Suppressor macrophage treated with lipopolysaccharide for 1 hour (primary cell): ENCODE data around the gene FAM217A.

ENCODE experiments used
- DNase-seq, 3 donors: peaks; one replicate each; pipeline ENCODE4 v3.0.0-alpha.2; 2020 to 2022

FAM217A gene

GRCh38 chr6:4084444-4085331 lies 5.8 kb upstream of the FAM217A start:
- no peak for DNase-seq

GRCh38 chr6:4074478-4075235 lies 4.3 kb downstream of the FAM217A start:
- DNase-seq, result no peak

- DNase-seq, result no peak
Measured at GRCh38 chr6:4071330-4071729, 7.6 kb downstream of the FAM217A start.

DNA sequence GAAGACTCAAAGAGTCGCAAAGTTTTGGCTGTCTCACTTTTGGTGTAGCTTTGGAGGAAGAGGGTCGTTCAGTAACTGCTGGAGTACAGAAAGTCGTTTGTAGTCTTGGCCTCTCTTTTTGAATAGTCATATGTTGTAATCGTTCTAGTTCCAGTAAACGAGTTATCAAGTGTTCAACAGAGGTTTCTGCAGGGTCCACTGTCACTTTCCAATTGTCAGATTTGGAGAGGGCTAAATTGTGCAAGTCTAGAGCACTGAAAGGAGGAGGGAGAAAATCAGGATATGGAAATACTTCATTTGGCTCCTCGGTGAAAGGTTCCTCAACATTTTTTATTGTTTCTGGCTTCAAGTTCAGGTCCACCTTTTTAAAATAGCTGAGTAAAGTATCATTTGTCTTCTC lies 9.7 kb downstream of the FAM217A start:
- no peak for DNase-seq

DNA sequence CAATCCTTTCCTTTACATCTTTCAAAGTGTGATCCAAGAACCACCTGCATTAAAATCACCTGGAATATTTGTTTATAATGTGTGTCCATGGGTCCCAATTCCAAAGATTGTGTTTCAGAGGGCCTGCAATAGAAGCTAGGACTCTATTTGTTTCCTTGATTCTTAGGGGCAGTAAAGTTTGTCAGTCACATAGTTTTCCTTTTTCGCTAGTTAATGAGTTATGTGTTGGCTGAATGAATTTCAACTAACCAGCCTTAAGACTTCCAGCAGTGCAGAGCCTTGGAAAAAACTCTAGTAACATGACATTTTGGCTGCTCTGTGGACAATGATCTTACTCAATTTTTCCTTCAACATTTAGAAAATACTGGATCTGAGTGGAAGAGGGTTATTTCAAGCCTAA lies 11.3 kb downstream of the FAM217A start:
- DNase-seq, result no peak

DNA sequence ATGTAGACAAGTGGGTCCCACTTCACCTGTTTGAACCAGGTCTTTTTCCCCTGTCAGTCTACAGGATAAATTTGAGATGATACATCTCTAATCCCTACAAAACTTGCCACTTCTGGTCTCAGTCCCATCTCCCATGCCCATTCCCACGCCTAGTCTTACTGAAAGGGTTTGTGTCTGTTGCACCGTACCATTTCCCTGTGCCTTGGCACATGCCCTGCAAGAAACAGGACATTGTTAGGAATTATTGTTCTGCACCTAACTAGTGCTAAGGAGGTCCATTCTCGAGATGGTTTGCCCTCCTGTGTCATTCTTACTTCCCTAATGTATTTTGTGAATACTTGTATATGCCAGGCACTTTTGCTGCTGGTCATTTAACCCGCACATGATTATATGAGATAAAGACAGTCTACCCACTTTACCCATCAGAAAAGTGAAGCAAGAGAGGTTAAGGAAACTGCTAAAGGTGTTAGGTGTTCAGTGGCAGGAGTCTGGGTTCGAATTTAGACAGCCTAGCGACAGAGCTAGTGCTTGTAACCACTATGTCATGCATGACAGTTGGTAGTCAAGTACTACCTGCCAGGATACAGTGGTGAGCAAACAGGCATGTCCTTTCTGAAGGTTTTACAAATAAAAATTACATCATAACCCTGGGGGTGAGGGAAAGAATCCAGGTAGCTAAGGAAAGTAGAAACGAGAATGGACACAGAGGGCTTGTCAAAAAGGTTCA lies 12.7 kb downstream of the FAM217A start:
- DNase-seq, result no peak

DNA sequence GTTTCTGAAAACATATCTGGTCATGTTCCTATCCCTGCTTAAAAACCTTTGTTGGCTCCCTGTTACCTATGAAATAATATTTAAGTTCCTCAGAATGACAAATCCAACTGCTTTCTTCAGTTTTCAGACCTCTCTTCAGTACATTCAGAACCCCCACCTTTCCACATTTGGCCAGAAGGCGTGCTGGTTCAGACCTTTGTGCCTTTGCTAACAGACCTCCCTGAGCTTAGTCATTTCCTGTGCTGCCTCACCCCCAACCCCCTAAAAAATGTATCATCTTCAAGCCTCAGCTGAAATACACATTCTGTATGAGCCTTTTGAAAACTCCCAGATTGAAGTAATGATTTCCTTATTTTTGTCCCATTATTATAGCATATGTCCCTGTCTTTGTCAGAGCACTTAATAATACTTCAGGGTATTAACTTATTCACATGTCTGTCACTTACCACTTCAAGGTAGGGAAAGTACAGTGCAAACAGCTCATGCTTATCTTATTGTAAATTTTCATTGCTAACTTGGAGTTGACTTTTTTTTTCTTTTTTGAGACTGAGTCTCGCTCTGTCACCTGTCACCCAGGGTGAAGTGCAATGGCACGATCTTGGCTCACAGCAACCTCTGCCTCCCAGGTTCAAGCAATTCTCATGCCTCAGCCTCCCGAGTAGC lies 19.7 kb downstream of the FAM217A start:
- peak; percentile 70 to 80 (median 78) for DNase-seq

- no peak for DNase-seq
Measured at GRCh38 chr6:4057036-4057435, 21.9 kb downstream of the FAM217A start.

DNA sequence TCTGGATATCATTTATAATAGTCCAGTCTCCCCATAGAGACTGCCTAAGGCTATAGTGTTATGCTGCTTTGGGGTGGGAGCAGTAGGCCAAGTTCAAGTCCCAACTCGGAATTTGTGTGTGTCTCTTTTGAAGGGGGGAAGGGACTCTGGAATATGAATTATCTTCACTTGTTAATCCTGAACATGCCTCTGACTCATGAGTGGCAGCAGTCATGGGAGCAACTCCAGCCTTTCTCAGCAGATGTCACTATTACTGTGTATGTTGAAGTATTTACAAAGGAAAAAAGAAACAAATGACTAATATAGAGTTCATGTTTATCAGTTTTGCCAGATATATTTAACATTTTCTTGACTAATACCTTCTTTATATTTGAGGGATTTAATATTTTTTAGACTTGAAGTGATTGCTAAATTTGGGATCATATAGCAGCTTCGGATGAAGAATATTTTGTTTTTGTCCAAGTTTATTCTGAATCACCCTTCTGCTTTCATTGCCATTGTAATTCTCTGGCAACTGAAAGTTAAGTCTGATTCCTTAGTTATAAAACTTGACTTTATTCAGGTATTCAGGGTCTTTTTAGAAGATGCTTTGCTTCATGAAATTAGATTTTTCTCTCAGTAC lies 23.4 kb downstream of the FAM217A start:
- DNase-seq, result peak; percentile 58 to 73 (median 71)

DNA sequence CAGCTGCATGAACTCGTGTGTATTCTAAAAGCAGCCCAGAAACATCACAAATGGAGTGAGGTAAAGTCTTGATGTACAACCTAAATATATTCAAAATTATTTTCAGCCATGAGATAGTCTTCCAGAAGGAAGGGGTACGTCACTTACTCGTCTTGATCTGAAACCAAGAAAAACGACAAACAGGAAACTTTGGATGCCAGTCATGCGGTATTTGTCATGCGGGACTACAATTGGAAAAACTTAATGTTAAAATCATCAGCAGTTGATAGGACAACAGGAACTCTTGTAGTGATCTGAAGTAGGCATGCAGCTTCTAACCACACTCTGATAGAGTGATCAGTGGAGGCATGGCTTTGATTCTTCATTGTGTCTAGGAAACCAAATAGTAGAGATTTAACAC lies 29.7 kb downstream of the FAM217A start:
- no peak for DNase-seq

DNA sequence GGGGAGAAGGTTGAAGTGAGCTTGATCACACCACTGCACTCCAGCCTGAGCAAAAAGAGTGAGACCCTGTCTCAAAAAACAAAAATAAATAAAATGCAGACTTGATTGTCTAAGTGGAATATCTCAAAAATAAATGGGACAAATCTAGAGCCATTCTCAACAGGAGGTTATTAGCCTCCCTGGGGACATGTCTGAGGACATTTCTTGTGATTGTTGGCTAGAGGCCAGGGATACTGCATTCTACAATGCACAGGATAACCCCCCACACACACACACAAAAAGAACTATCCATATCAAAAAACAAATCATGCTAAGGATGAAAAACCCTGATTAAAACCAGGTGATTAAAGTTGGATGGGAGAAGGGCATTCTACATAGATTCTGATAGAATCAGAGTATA lies 37.5 kb downstream of the FAM217A start:
- no peak for DNase-seq

DNA sequence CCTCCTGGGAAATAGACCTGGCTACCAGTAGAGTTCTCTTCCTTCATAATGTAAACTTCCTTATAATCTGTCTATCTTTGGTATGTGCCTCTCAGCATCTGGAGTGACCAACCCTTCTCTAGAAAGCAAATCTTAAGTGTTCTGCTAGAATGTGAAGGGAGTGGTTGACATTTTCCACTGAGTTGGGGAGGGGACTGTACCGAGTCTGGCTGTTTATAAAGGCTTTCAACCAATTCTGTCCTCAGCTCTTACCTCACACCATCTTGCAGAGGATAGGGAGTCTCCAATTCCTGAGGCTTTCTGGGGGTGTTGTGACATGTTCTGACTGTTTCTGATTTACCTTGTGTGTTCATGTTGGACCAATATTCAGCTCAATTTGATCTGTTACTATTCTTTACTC lies 39.6 kb downstream of the FAM217A start:
- no peak for DNase-seq

DNA sequence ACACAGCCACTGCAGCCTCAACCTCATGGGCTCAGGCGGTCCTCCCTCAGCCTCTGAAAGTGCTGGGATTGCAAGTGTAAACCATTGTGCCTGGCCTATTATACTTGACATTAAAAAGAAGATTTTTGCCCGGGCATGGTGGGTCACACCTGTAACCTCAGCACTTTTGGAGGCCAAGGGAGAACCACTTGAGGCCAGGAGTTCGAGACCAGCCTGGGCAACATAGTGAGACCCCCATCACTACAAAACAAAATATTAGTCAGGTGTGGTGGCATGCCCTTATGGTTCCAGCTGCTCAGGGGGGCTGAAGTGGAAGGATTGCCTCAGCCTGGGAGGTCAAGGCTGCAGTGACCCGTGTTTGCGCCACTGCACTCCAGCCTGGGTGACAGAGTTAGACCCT lies 42.4 kb downstream of the FAM217A start:
- no peak for DNase-seq

GRCh38 chr6:4032475-4032874 lies 46.5 kb downstream of the FAM217A start:
- DNase-seq, result no peak

GRCh38 chr6:4031442-4031841 lies 47.5 kb downstream of the FAM217A start:
- no peak for DNase-seq

DNA sequence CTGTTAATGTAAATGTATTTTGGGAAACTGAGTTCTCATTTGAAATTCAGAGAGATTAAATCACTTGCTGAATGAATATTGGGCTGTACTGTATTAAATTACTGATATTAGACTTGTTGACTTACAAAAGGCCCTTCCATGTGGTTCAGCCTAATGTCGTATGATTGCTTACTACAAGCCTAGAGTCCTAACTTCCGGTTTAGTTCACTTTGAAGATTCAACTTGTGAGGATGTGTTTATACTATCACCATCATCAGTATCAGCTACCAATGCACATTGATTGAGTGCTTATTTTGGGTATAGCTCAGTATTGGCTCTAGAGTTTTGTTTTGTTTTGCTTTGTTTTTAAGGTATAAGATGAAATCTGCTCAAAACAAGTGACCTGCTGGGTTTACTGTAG lies 48.3 kb downstream of the FAM217A start:
- no peak for DNase-seq

DNA sequence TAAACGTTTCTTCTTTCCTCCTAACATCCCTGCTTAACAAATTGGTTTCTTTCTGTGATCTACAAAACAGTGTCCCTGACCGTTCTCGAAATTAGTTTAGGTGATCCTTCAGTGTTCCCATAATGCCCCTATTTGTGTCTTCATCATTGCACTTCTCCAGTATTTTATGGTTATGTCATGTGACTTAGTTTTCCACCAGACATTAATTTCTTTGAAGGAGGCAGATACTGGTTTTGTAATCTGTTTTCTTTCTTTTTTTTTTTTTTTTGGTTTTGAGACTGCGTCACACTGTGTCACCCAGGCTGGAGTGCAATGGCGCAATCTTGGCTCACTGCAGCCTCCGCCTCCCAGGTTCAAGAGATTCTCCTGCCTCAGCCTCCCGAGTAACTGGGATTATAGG lies 49.2 kb downstream of the FAM217A start:
- DNase-seq, result peak; percentile 20 to 72 (median 60)

DNA sequence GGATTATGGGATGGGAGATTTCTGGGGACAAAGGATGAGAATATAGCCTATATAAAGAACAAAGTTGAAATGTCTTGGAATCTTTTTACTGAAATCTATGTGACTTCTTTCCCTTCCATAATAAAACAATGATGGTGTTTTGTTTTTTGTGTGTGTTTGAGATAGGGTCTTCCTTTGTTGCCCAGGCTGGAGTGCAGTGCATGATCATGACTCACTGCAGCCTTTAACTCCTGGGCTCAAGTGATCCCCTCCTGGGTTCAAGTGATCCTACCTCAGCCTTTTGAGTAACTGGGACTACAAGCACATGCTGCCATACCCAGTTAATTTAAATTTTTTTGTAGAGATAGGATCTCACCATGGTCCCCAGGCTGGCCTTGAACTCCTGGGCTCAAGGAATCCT lies 50.9 kb downstream of the FAM217A start:
- DNase-seq, result no peak

DNA sequence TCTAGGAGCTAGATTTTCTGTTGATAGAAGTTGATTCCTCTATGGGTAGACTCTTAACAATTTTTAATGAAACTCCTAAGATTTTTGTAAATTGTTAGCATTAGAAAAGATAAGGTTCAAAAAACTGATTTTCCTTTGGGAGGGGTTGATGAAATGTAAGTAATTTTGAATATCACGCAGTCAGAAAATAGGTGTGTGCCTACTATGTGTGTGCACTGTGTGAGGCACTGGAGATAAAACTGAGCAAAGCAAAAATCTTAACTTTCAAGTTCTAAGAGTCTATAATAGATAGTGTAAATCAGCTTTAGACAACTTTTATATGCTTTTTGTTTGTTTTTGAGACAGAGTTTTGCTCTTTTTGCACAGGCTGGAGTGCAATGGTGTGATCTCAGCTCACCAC lies 53.3 kb downstream of the FAM217A start:
- no peak for DNase-seq

DNA sequence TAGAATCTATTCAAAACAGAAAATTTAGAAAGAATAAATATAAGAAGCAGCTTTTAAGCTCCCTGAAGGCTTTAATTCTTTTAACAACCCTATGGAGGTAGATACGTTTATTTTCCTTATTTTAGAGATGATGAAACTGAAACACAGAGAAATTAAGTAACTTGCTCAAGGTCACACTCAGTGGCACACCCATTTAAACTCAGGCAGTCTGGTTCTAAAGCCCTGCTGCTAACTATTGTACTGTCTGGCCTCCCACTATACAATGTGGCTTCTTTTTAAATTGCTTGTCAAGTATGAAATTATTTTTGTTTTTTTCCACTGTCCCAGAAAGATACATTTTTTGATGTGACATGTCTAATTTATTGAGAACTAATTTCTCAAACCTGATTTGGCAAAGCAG lies 55.7 kb downstream of the FAM217A start:
- peak; percentile 28 to 50 (median 32) for DNase-seq

DNA sequence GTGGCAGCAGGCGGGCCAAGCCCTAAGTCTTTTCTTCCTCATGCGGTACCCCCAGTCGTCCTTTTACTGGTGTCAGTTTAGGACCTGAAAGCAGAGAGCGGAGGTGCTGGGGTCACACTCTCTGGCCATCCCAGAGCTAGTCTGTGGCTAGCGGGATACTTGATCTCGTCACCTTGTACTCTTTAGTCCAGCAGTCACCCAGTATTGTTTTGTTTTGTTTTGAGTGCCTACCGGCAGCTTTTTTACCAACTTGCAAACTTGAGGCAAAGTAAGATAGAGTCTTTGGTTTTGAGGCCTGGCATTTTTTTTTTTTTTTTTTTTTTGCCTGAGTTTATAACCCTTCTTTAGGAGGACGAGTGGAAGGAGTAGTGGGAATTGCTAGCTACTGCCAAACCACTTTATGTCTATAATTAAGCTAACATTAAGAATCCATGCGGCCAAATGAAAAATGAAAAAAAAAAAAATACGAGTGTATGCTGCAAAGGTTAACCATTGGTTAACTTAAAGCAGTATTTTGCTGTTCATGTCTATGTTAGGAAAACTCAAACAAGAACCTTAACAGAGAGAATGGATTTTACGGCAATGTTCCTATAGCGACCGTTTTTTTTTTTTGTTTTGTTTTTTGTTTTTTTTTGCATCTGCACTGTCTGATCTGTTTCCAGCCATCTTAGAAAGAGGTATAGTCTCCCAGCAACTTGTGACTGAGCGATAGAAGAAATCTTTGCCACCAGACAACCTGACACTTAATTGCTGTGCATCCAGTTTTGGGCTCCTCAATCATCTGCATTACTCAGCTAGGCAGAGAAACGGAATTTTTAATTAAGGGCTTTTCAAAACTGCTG lies 56.9 kb downstream of the FAM217A start:
- peak in 1 of 3 donors; percentile 38 for DNase-seq
